NCI-H69 (cell line): ENCODE results near the gene GPR156.
A peak's percentile ranks its signal among the peaks of the same experiment; 100 is the strongest.
"Not testable (repeated sequence)": the region's sequence is repeated elsewhere in the genome, so short reads cannot be mapped to it uniquely, and the experiment has no call there.

ENCODE experiments used
- DNase-seq: peaks from one replicate; lab custom pipeline; 2025; lab: John Stamatoyannopoulos, UW

The GPR156 gene

GRCh38 chr3:120284747-120285507 is at the start of gene GPR156:
TSS of gene GPR156 (minus strand) at chr3:120285222. CDS start at chr3:120244098, 41,124 bp downstream.
- peak; percentile 31 for DNase-seq

GRCh38 chr3:120332646-120333045 is 47.6 kb upstream of the GPR156 start:
- DNase-seq, result no peak

GRCh38 chr3:120331076-120331475 is 46.1 kb upstream of the GPR156 start:
- no peak for DNase-seq

GRCh38 chr3:120326784-120327183 is 41.8 kb upstream of the GPR156 start:
- DNase-seq, result no peak

GRCh38 chr3:120324190-120324589 is 39.2 kb upstream of the GPR156 start:
- no peak for DNase-seq

- not testable (repeated sequence) for DNase-seq
Measured at GRCh38 chr3:120323761-120324160, 38.7 kb upstream of the GPR156 start.

GRCh38 chr3:120311863-120312794 is 27.1 kb upstream of the GPR156 start:
- DNase-seq, result no peak

- no peak for DNase-seq
Measured at GRCh38 chr3:120306519-120307455, 21.8 kb upstream of the GPR156 start.

- no peak for DNase-seq
Measured at GRCh38 chr3:120304616-120305015, 19.6 kb upstream of the GPR156 start.

- no peak for DNase-seq
Measured at GRCh38 chr3:120302361-120302760, 17.3 kb upstream of the GPR156 start.

- DNase-seq, result no peak
Measured at GRCh38 chr3:120300971-120301370, 15.9 kb upstream of the GPR156 start.

- DNase-seq, result no peak
Measured at GRCh38 chr3:120299403-120299802, 14.4 kb upstream of the GPR156 start.

GRCh38 chr3:120298996-120299395 is 14.0 kb upstream of the GPR156 start:
- DNase-seq, result no peak

- not testable (repeated sequence) for DNase-seq
Measured at GRCh38 chr3:120291552-120291951, 6.5 kb upstream of the GPR156 start.

- no peak for DNase-seq
Measured at GRCh38 chr3:120289636-120290035, 4.6 kb upstream of the GPR156 start.

GRCh38 chr3:120286465-120286864 is 1.4 kb upstream of the GPR156 start:
- no peak for DNase-seq

- no peak for DNase-seq
Measured at GRCh38 chr3:120285508-120285841, 453 bp upstream of the GPR156 start.

GRCh38 chr3:120281261-120281660 is 3.8 kb downstream of the GPR156 start:
- no peak for DNase-seq

GRCh38 chr3:120280566-120280965 is 4.5 kb downstream of the GPR156 start:
- no peak for DNase-seq

GRCh38 chr3:120280026-120280425 is 5.0 kb downstream of the GPR156 start:
- no peak for DNase-seq

GRCh38 chr3:120276767-120277166 is 8.3 kb downstream of the GPR156 start:
- no peak for DNase-seq

- DNase-seq, result no peak
Measured at GRCh38 chr3:120275618-120276017, 9.4 kb downstream of the GPR156 start.
